ENCODE measurements around the gene SCGB1D2. TPM values are rescaled to one million over a fixed set of nuclear protein-coding genes. Genes with fewer than 3 reads are reported as not detected.

The SCGB1D2 gene
- total and polyA plus RNA-seq, 2 experiments from 2014 or later = not detected

DNA sequence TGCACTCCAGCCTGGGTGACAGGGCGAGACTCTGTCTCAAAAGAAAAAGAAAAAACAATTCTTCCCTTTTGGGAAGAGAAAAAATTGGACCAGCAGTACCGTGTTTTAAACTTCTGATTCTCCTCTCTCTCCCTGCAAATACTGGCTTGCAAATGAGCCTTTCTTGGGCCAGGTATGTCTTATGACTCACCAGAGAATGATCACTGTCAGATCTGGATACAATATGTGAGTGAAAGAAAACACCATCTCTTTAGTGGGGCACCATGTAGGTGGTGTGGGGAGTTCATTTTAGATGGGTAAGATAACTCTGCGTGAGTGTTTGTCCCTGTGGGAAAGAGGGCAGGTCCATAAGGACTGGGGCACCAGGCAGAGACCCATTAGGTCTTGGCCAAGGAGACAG, 25.5 kb downstream of the SCGB1D2 start:
- TF ChIP-seq EZH2phosphoT487 (IDR thresholded peaks at IDR 0.05; ENCODE audit: insufficient read depth, low read depth) (no peak), EZH2 (IDR thresholded peaks at IDR 0.05; ENCODE audit: insufficient read depth, poor library complexity, severe bottlenecking) (no peak)
- in situ Hi-C loops (cut with MboI) = no loop called here
- no peak overlapping the region for H3K4me3 ChIP-seq
- H3K4me1 ChIP-seq (ENCODE audit: insufficient read depth) = peaks cover 9% of the 10 kb centered on the region
- no peak overlapping the region for H3K27ac ChIP-seq
- no peaks in the 10 kb centered on the region for H3K9me3 ChIP-seq (ENCODE audit: low read depth)
- H3K4me2 ChIP-seq (ENCODE audit: unreplicated experiment) = no peak overlapping the region
- H2AFZ ChIP-seq = no peak overlapping the region
- H3F3A ChIP-seq (ENCODE audit: insufficient read depth) = 0 out of 2 replicates have a peak, but pooled peaks cover 5% of the 10 kb centered on the region
- no peak overlapping the region for H3K9ac ChIP-seq
- DNase-seq = no peak
- no peaks in the 10 kb centered on the region for H3K9me2 ChIP-seq (ENCODE audit: insufficient read depth)
- H3K36me3 ChIP-seq (ENCODE audit: low read depth) = no peaks in the 10 kb centered on the region
- no peaks in the 10 kb centered on the region; the same call in 1 of the 2 replicates for H3K27me3 ChIP-seq (replicated peaks; ENCODE audit: insufficient read depth)
- WGBS, 2 experiments (ENCODE audit: low coverage in 1 of 2, low lambda C conversion rate in 2 of 2, missing lambda C conversion rate in 2 of 2) = 66 to 72% methylated on average over 3 of the region's 3 CpGs
- no peaks in the 10 kb centered on the region for H4K20me1 ChIP-seq (ENCODE audit: insufficient read depth)
- H3K79me2 ChIP-seq (ENCODE audit: insufficient read depth) = no peaks in the 10 kb centered on the region

DNA sequence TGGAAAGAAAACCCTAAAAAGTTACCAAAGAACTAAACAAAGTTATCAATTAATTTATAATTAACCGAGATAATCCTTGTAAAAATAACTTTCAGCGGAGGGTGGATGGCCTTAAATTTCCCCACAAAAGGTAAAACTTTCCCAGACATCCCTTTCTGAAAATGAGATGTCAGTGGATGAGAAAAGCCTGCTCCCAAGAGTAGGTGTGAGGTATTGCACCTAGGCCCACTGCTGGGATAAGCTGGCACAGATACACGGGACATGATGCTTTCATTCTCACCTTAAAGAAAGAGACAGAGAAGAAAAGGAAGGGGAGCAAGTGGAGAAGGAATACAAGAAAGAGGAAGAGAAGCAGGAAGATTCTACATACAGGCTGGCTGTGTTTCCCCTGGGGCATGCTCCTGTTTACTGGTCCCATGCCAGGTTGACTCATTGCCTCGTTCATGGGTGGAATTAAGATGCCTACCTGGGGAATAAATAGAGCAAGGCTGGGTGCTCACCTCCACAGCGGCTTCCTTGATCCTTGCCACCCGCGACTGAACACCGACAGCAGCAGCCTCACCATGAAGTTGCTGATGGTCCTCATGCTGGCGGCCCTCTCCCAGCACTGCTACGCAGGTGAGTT, 27.7 kb downstream of the SCGB1D2 start, which contains the start of gene SCGB2A2:
TSS of gene SCGB2A2 (plus strand) at position 505 of the 625 bp plus-strand sequence. CDS start at position 564, 59 bp downstream.
- no peaks in the 10 kb centered on the region for H3F3A ChIP-seq (ENCODE audit: insufficient read depth)
- no peaks in the 10 kb centered on the region for H3K36me3 ChIP-seq (ENCODE audit: low read depth)
- no peaks in the 10 kb centered on the region for H3K79me2 ChIP-seq (ENCODE audit: insufficient read depth)
- no peaks in the 10 kb centered on the region for H3K9me3 ChIP-seq (ENCODE audit: low read depth)
- in situ Hi-C loops (cut with MboI) = no loop called here
- H3K4me1 ChIP-seq (ENCODE audit: insufficient read depth) = peaks cover 9% of the 10 kb centered on the region
- H4K20me1 ChIP-seq (ENCODE audit: insufficient read depth) = no peaks in the 10 kb centered on the region
- no peaks in the 10 kb centered on the region for H3K9me2 ChIP-seq (ENCODE audit: insufficient read depth)
- no peaks in the 10 kb centered on the region; the same call in 1 of the 2 replicates for H3K27me3 ChIP-seq (replicated peaks; ENCODE audit: insufficient read depth)
- no peak for DNase-seq
- TF ChIP-seq EZH2 (IDR thresholded peaks at IDR 0.05; ENCODE audit: insufficient read depth, poor library complexity, severe bottlenecking) = no peak
- TF ChIP-seq EZH2phosphoT487 (IDR thresholded peaks at IDR 0.05; ENCODE audit: insufficient read depth, low read depth) = no peak
- H2AFZ ChIP-seq = no peak within 1 kb of the TSS
- H3K9ac ChIP-seq = no peak within 1 kb of the TSS
- H3K27ac ChIP-seq = no peak within 1 kb of the TSS
- no peak within 1 kb of the TSS for H3K4me3 ChIP-seq
- no peak within 1 kb of the TSS for H3K4me2 ChIP-seq (ENCODE audit: unreplicated experiment)
- 67 to 70% methylated on average over 10 of the region's 10 CpGs for WGBS, 2 experiments (ENCODE audit: low coverage in 1 of 2, low lambda C conversion rate in 2 of 2, missing lambda C conversion rate in 2 of 2)

GRCh38 chr11:62273284-62273683, 31.2 kb downstream of the SCGB1D2 start:
- Histone ChIP-seq H3K27ac (no peak overlapping the region), H3F3A (ENCODE audit: insufficient read depth) (no peaks in the 10 kb centered on the region), H3K36me3 (ENCODE audit: low read depth) (no peaks in the 10 kb centered on the region), H3K9me2 (ENCODE audit: insufficient read depth) (no peaks in the 10 kb centered on the region), H2AFZ (no peak overlapping the region), H3K27me3 (replicated peaks; ENCODE audit: insufficient read depth) (no peaks in the 10 kb centered on the region; the same call in 1 of the 2 replicates), H3K9me3 (ENCODE audit: low read depth) (no peaks in the 10 kb centered on the region), H3K4me3 (no peak overlapping the region), H3K4me1 (ENCODE audit: insufficient read depth) (no peaks in the 10 kb centered on the region), H3K79me2 (ENCODE audit: insufficient read depth) (no peaks in the 10 kb centered on the region), H3K9ac (no peak overlapping the region), H4K20me1 (ENCODE audit: insufficient read depth) (no peaks in the 10 kb centered on the region), H3K4me2 (ENCODE audit: unreplicated experiment) (no peak overlapping the region)
- in situ Hi-C loops (cut with MboI) = no loop called here
- TF ChIP-seq EZH2phosphoT487 (IDR thresholded peaks at IDR 0.05; ENCODE audit: insufficient read depth, low read depth) = no peak
- no peak for TF ChIP-seq EZH2 (IDR thresholded peaks at IDR 0.05; ENCODE audit: insufficient read depth, poor library complexity, severe bottlenecking)
- DNase-seq = no peak
- 34 to 48% methylated on average over 5 of the region's 5 CpGs for WGBS, 2 experiments (ENCODE audit: low coverage in 1 of 2, low lambda C conversion rate in 2 of 2, missing lambda C conversion rate in 2 of 2)

DNA sequence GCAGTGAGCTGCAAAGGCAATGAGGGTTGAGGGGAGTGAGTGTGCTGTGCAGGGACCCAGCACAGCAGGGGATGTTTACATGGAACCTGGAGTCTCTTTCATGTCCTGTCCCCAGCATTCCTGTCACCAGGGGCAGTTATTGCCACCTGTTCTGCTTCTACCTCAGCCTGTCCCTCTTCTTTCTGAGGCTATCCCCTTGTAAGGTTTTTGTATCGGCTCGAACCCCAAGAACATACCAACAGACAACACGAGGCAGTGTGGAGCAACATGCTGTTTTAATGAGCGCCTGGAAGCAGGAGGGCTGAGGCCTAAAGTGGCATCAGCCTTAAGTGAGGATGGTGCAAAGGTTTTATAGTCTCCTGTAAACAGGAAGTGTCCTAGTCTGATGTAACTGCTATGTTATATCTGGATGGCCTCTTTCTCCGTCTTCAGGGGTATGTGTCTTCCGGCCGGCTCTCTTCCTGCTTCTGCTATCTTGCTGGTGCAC, 31.8 kb downstream of the SCGB1D2 start:
- no peak overlapping the region for H3K27ac ChIP-seq
- no peak overlapping the region for H3K4me3 ChIP-seq
- no peaks in the 10 kb centered on the region for H3K4me1 ChIP-seq (ENCODE audit: insufficient read depth)
- WGBS, 2 experiments (ENCODE audit: low coverage in 1 of 2, low lambda C conversion rate in 2 of 2, missing lambda C conversion rate in 2 of 2) = 44 to 54% methylated on average over 7 of the region's 7 CpGs
- DNase-seq = no peak
- H4K20me1 ChIP-seq (ENCODE audit: insufficient read depth) = no peaks in the 10 kb centered on the region
- TF ChIP-seq EZH2 (IDR thresholded peaks at IDR 0.05; ENCODE audit: insufficient read depth, poor library complexity, severe bottlenecking) (no peak), EZH2phosphoT487 (IDR thresholded peaks at IDR 0.05; ENCODE audit: insufficient read depth, low read depth) (no peak)
- H3K9me2 ChIP-seq (ENCODE audit: insufficient read depth) = no peaks in the 10 kb centered on the region
- H3K9me3 ChIP-seq (ENCODE audit: low read depth) = no peaks in the 10 kb centered on the region
- in situ Hi-C loops (cut with MboI) = no loop called here
- no peak overlapping the region for H2AFZ ChIP-seq
- H3F3A ChIP-seq (ENCODE audit: insufficient read depth) = no peaks in the 10 kb centered on the region
- H3K79me2 ChIP-seq (ENCODE audit: insufficient read depth) = no peaks in the 10 kb centered on the region
- H3K27me3 ChIP-seq (replicated peaks; ENCODE audit: insufficient read depth) = no peaks in the 10 kb centered on the region; the same call in 1 of the 2 replicates
- no peak overlapping the region for H3K4me2 ChIP-seq (ENCODE audit: unreplicated experiment)
- no peaks in the 10 kb centered on the region for H3K36me3 ChIP-seq (ENCODE audit: low read depth)
- no peak overlapping the region for H3K9ac ChIP-seq

Measured in GM23248 (cell line).